Measurements from ENCODE around the gene SYK.

- TF ChIP-seq CTCF (IDR thresholded peaks at IDR 0.05) (no peak), POLR2AphosphoS5 (IDR thresholded peaks at IDR 0.05) (no peak), EP300 (IDR thresholded peaks at IDR 0.05) (no peak)
These were observed 56.9 kb downstream of the SYK start for GRCh38 chr9:90858457-90858901.
